K562 (cell line): ENCODE results near the gene PLXNB2. TPM values are rescaled to one million over a fixed set of nuclear protein-coding genes. Genes with fewer than 3 reads are reported as not detected.

Source experiments
- ATAC-seq: fragments of 200-7000 bp; cut with Tn5 transposase; 3 replicates; pipeline ENCODE4 v1.9.1; 2020; ENCODE audit warnings: moderate library complexity
- BruUV-seq: library from RNA; stranded (reverse); fragments of 400-500 nt; replicated peaks from 2 replicates; lab custom pipeline; 2021; lab: Mats Ljungman, UMichigan
- CTCF ChIA-PET: fragments of 300-600 bp; formaldehyde crosslinking; extraction: SDS; loops from one replicate; lab custom pipeline; 2021; ENCODE audit warnings: low intra/inter-chr PET ratio; lab: Yijun Ruan, JAX
- POLR2A ChIA-PET: fragments of 300-600, 350-650 bp; sonication (Branson Sonifier 250); formaldehyde crosslinking; extraction: SDS; loops from one replicate; lab custom pipeline; 2021; ENCODE audit warnings: antibody characterized with exemption, inconsistent platforms; lab: Yijun Ruan, JAX
- DNase-seq, 4 experiments: peaks; one replicate each; pipeline versions ENCODE4 v3.0.0 to v3.0.0-alpha.2; 2011 to 2018; ENCODE audit warnings: low spot score in 3 of 4, mixed read lengths in 3 of 4; ENCODE audit errors: extremely low read depth in 1 of 4
- FAIRE-seq: peaks from 2 replicates; lab custom pipeline; 2011; peaks lifted over from hg19 to GRCh38; lab: Jason Lieb, UNC
- H2AFZ ChIP-seq: 2 replicates; pipeline ENCODE4 v1.6.0; 2011; ENCODE audit warnings: low read depth, low read length, control low read depth, inconsistent platforms
- H3K27ac ChIP-seq: fragments of 200-600 bp; 3 replicates; pipeline ENCODE4 v1.8.0; 2011; ENCODE audit warnings: low read depth, mild to moderate bottlenecking, control low read depth, inconsistent platforms, low read length, moderate library complexity, mixed read lengths; ENCODE audit errors: extremely low read depth
- H3K27me3 ChIP-seq, 2 experiments: fragments of 300-600 bp in 1 of 2; 2 replicates in 1 of 2; 3 replicates in 1 of 2; pipeline versions ENCODE4 v1.6.0 to v1.8.0; 2011; ENCODE audit warnings: inconsistent platforms in 2 of 2, low read length in 2 of 2, mild to moderate bottlenecking in 1 of 2, mixed read lengths in 1 of 2, moderate library complexity in 1 of 2; ENCODE audit not compliant: control insufficient read depth in 2 of 2, insufficient read depth in 2 of 2
- H3K36me3 ChIP-seq: fragments of 300-600 bp; 3 replicates; pipeline ENCODE4 v1.8.0; 2011; ENCODE audit warnings: mild to moderate bottlenecking, low read length, inconsistent platforms; ENCODE audit not compliant: control insufficient read depth, insufficient read depth
- H3K4me1 ChIP-seq, 2 experiments: fragments of 200-600 bp in 1 of 2; replicated peaks in 1 of 2; 2 replicates in 1 of 2; 3 replicates in 1 of 2; pipeline versions ENCODE4 v1.5.1 to v1.8.0; 2011; ENCODE audit warnings: inconsistent platforms in 2 of 2, low read length in 2 of 2, mild to moderate bottlenecking in 1 of 2, mixed read lengths in 1 of 2, moderate library complexity in 1 of 2; ENCODE audit not compliant: control insufficient read depth in 2 of 2, insufficient read depth in 2 of 2
- H3K4me2 ChIP-seq: 2 replicates; pipeline ENCODE4 v1.6.1; 2011; ENCODE audit warnings: low read length, control low read depth, inconsistent platforms, mixed read lengths; ENCODE audit not compliant: insufficient read depth
- H3K4me3 ChIP-seq: fragments of 200-600 bp; sonication (generic), shearing (Covaris generic); 2 replicates; pipeline ENCODE4 v1.5.1; 2016; ENCODE audit warnings: control low read depth, inconsistent platforms
- H3K79me2 ChIP-seq: fragments of 200-600 bp; 3 replicates; pipeline ENCODE4 v1.8.0; 2011; ENCODE audit warnings: low read length, inconsistent platforms; ENCODE audit not compliant: control insufficient read depth, insufficient read depth
- H3K9ac ChIP-seq, 2 experiments: 2 replicates each; pipeline versions ENCODE4 v1.6.0 to v1.6.1; 2011; ENCODE audit warnings: low read depth in 2 of 2, low read length in 2 of 2, control low read depth in 1 of 2, inconsistent platforms in 1 of 2, mild to moderate bottlenecking in 1 of 2, mixed read lengths in 1 of 2; ENCODE audit not compliant: insufficient read depth in 1 of 2
- H3K9me1 ChIP-seq: one replicate; pipeline ENCODE4 v1.6.0; 2011; ENCODE audit warnings: inconsistent platforms, mild to moderate bottlenecking, low read length, moderate library complexity; ENCODE audit not compliant: control insufficient read depth, insufficient read depth
- H3K9me3 ChIP-seq: replicated peaks from 2 replicates; pipeline ENCODE4 v1.5.1; 2011; ENCODE audit warnings: low read depth, low read length, inconsistent platforms; ENCODE audit not compliant: control insufficient read depth, insufficient read depth
- H4K20me1 ChIP-seq: replicated peaks from 2 replicates; pipeline ENCODE4 v1.6.1; 2011; ENCODE audit warnings: low read length, inconsistent platforms, mixed read lengths; ENCODE audit not compliant: control insufficient read depth, insufficient read depth
- ARID1B ChIP-seq: fragments of 450-650 bp; IDR thresholded peaks from 2 replicates; pipeline ENCODE4 v1.6.1; 2016; ENCODE audit warnings: antibody characterized with exemption, mild to moderate bottlenecking, inconsistent platforms
- ARNT ChIP-seq, 2 experiments: fragments of 450-650 bp; IDR thresholded peaks; 2 replicates each; pipeline ENCODE4 v1.6.1; 2016; ENCODE audit warnings: mild to moderate bottlenecking in 1 of 2
- KAT2B ChIP-seq: IDR thresholded peaks from one replicate; pipeline ENCODE4 v1.6.1; 2012; ENCODE audit warnings: low read depth, mild to moderate bottlenecking, control low read depth, inconsistent platforms, low read length, moderate library complexity
- MCM3 ChIP-seq: fragments of 450-650 bp; IDR thresholded peaks from 2 replicates; pipeline ENCODE4 v1.6.1; 2016
- SNIP1 ChIP-seq: fragments of 450-650 bp; IDR thresholded peaks from 2 replicates; pipeline ENCODE4 v1.7.1; 2017; ENCODE audit warnings: low read depth, mild to moderate bottlenecking
- ZBTB7A ChIP-seq: IDR thresholded peaks from 2 replicates; pipeline ENCODE4 v1.6.1; 2011; ENCODE audit warnings: low read depth, mild to moderate bottlenecking, low read length, moderate library complexity, borderline replicate concordance; ENCODE audit not compliant: control insufficient read depth
- WGBS: fragments of 100-300 bp; shearing (Covaris generic); methylation state at CpG from one replicate; pipeline ENCODE4 v1.1.6; 2016; ENCODE audit warnings: low coverage, mixed read lengths; ENCODE audit not compliant: insufficient coverage; ENCODE audit errors: missing lambda C conversion rate; 5-methylcytosine and 5-hydroxymethylcytosine counted together
- in situ Hi-C: fragments of 300-500 bp; cut with MboI; formaldehyde crosslinking; loops from 4 replicates; pipeline ENCODE4 v1.15.0; 2018; ENCODE audit warnings: inconsistent platforms, mixed read lengths
- intact Hi-C: fragments of 100-400 bp; cut with micrococcal nuclease; formaldehyde crosslinking; loops from 2 replicates; pipeline ENCODE4 v1.14.2; 2022
- polyA plus RNA-seq, 8 experiments: library from polyadenylated mRNA; depleted of rRNA in 4 of 8; stranded (reverse) in 5 of 8; unstranded in 3 of 8; fragments of >200 nt; fragmentation: Nextera tagmentation in 2 of 8; fragmentation: Illumina TruSeq in 1 of 8; extraction: Ambion mirVana in 2 of 8; extraction: Trizol in 1 of 8; gene quantifications; 2 replicates each; pipeline versions ENCODE4 v1.2.1 to v1.2.3, GENCODE V29; 2011 to 2014; ENCODE audit warnings: inconsistent platforms in 1 of 8, missing spikeins in 1 of 8
- total RNA-seq, 7 experiments: library from RNA; depleted of rRNA in 6 of 7; stranded (reverse); fragments of >200 nt in 6 of 7; fragmentation: Illumina TruSeq in 2 of 7; extraction: Trizol in 2 of 7; gene quantifications; 2 replicates each; pipeline versions ENCODE4 v1.2.1 to v1.2.3, GENCODE V29; 2011 to 2021; ENCODE audit warnings: low replicate concordance in 1 of 7
- TF ChIP-seq, protein P1 (sequence below), 2 experiments: fragments of 450-650 bp; IDR thresholded peaks; 2 replicates each; pipeline ENCODE4 v1.6.1; 2018; ENCODE audit warnings: mild to moderate bottlenecking in 2 of 2, low read depth in 1 of 2; ENCODE audit not compliant: partially characterized antibody in 2 of 2
- TF ChIP-seq, protein P2 (sequence below), 2 experiments: fragments of 450-650 bp; conservative IDR thresholded peaks; 2 replicates each; pipeline ENCODE4 v1.6.1; 2017; ENCODE audit warnings: mild to moderate bottlenecking in 2 of 2, moderate library complexity in 2 of 2

The PLXNB2 gene
- total and polyA plus RNA-seq, 9 of the 15 experiments (the other 6 are each of a cell fraction or from before 2014, with no cell fraction given): 0.15 to 45.1 (median 13.6) TPM

DNA sequence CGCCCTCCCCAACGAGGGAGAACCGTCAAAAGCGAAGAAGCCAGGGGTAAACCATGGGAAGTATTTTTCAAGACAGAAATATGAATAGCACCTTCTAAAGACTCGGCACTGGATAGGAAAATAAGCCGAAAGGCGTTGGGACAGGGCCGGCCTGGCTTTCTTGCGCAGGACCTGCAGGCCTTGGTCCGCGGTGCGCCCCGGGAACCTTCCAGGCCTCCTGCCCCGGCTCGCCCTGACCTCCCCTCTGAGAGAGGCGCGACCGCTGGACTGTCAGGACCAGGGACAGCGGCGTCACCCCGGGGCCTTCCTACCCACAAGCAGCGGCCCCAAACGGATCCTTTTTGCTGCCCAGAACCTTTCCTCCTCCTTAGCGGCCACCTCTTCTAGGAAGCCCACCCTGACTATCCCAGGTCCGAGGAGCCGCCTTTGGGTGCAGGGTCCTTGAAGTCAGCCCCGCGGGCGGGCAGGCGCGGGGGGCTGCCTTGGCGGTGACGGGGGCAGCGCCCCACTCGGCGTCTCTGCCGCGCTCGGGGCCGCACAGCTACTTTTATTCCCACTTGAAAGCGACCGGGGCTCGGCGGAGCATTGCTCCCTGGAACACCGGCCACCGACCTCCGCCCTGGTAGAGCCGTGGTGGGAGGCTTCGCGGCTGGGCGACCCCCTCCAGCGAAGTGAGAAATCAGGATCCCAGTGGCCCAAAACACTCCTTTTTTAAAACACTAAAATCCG, 36.6 kb downstream of the PLXNB2 start:
- Histone ChIP-seq H3K4me2 (peak overlapping the region; percentile 58), H3K36me3 (peaks cover 5% of the 10 kb centered on the region; the same call in 1 of the 3 replicates), H3K27ac (peak overlapping the region; percentile 36; the same call in 1 of the 3 replicates), H3K9me1 (no peaks in the 10 kb centered on the region), H3K4me3 (peak overlapping the region; percentile 49), H3K79me2 (no peaks in the 10 kb centered on the region; the same call in 2 of the 3 replicates), H3K27me3 (no peaks in the 10 kb centered on the region), H3K9me3 (no peaks in the 10 kb centered on the region), H3K9ac (peak overlapping the region; percentile 43 to 68; a peak in 3 of 4 replicates), H3K4me1 (peaks cover 7 to 79% of the 10 kb centered on the region in 2 experiments; a peak in 4 of 5 replicates), H2AFZ (no peak overlapping the region), H4K20me1 (no peaks in the 10 kb centered on the region)
- POLR2A ChIA-PET: interaction anchor here (0.6 kb wide), 1 partner anchor 56 kb away, joined by 3 read pairs; the partner anchor contains the start of gene DENND6B
- CTCF ChIA-PET: no interaction called here
- ATAC-seq (peak; percentile 78), DNase-seq (peak; percentile 57 to 79 (median 64)), FAIRE-seq (peak; percentile 23)
- WGBS: 3% methylated on average over 35 of the region's 53 CpGs
- no TSS peak for BruUV-seq
- in situ Hi-C loops (loop anchor here (5.0 kb wide), 1 partner anchor 56 kb away; the partner anchor contains the start of gene DENND6B), intact Hi-C loops (loop anchor here (5.0 kb wide), 1 partner anchor 56 kb away; the partner anchor contains the start of gene DENND6B)
- no peak for TF ChIP-seq ARID1B
- TF ChIP-seq, protein P1, sequence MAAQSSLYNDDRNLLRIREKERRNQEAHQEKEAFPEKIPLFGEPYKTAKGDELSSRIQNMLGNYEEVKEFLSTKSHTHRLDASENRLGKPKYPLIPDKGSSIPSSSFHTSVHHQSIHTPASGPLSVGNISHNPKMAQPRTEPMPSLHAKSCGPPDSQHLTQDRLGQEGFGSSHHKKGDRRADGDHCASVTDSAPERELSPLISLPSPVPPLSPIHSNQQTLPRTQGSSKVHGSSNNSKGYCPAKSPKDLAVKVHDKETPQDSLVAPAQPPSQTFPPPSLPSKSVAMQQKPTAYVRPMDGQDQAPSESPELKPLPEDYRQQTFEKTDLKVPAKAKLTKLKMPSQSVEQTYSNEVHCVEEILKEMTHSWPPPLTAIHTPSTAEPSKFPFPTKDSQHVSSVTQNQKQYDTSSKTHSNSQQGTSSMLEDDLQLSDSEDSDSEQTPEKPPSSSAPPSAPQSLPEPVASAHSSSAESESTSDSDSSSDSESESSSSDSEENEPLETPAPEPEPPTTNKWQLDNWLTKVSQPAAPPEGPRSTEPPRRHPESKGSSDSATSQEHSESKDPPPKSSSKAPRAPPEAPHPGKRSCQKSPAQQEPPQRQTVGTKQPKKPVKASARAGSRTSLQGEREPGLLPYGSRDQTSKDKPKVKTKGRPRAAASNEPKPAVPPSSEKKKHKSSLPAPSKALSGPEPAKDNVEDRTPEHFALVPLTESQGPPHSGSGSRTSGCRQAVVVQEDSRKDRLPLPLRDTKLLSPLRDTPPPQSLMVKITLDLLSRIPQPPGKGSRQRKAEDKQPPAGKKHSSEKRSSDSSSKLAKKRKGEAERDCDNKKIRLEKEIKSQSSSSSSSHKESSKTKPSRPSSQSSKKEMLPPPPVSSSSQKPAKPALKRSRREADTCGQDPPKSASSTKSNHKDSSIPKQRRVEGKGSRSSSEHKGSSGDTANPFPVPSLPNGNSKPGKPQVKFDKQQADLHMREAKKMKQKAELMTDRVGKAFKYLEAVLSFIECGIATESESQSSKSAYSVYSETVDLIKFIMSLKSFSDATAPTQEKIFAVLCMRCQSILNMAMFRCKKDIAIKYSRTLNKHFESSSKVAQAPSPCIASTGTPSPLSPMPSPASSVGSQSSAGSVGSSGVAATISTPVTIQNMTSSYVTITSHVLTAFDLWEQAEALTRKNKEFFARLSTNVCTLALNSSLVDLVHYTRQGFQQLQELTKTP (IDR thresholded peaks at IDR 0.05; ENCODE audit: low read depth in 1 of 2, partially characterized antibody in 2 of 2): peak in 1 of 2 experiments; percentile 79
- TF ChIP-seq KAT2B: no peak
- TF ChIP-seq, protein P2, sequence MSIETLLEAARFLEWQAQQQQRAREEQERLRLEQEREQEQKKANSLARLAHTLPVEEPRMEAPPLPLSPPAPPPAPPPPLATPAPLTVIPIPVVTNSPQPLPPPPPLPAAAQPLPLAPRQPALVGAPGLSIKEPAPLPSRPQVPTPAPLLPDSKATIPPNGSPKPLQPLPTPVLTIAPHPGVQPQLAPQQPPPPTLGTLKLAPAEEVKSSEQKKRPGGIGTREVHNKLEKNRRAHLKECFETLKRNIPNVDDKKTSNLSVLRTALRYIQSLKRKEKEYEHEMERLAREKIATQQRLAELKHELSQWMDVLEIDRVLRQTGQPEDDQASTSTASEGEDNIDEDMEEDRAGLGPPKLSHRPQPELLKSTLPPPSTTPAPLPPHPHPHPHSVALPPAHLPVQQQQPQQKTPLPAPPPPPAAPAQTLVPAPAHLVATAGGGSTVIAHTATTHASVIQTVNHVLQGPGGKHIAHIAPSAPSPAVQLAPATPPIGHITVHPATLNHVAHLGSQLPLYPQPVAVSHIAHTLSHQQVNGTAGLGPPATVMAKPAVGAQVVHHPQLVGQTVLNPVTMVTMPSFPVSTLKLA (conservative IDR thresholded peaks at IDR 0.05): peak; percentile 55 to 71; a peak in 3 of 4 replicates
- no peak for TF ChIP-seq ARNT (IDR thresholded peaks at IDR 0.05)
- no peak for TF ChIP-seq SNIP1
- TF ChIP-seq MCM3: no peak
- peak; percentile 44; the same call in 1 of the 2 replicates for TF ChIP-seq ZBTB7A
